ENCODE results near the gene TANC1.
A peak's percentile ranks its signal among the peaks of the same experiment; 100 is the strongest.

TANC1 gene

DNA sequence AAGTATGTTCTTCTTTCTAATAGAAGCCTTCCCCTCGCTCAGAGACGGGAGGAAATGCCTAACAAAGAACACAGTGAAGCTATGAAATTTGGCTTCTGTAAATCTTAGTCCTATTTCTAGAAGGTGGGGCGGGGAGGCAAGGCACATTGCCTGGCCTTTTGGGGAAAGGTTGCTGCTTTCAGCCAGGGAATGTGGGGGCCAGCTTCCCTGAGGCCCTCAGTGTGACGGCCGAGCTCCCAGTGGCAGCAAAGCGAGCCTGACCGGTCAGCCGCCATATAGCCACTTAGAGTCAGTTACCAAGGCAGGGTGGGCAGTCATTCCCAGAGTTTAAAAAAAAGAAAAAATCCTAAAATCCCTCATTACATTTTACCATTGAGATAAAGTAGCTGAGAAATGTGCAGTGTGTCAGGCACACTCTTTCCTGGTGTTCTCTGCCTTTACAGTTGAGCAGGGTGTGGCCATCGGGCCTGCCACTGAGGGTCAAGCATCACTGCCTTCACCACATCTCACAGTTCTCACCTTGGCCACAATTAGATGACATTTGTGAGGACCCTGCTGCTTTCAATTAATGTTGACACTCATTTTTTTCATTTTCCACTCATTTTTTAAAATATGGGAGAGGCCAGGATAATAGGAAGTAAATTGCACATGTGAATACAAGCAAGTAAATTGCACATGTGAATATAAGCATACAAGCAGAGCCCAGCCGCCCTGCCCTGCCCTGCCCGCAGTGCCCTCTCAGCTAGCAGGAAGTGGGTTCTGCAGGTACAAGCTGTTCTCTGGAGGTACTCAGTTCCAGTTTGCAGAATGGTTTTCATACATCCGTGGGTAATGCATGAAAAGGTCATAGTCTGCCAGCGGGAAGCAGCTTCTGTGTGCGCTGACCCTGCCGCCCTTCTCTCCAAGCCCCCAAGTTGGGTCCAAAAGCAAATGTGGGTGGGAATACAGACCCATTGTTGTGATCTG lies 241.2 kb downstream of the TANC1 start:
- no peaks in the 10 kb centered on the region for H3K27me3 ChIP-seq (ENCODE audit: control insufficient read depth in 3 of 3, insufficient read depth in 3 of 3, low read depth in 1 of 3, low read length in 3 of 3)
- H2BK15ac ChIP-seq (ENCODE audit: low read length), result no peak overlapping the region
- peaks cover 4 to 11% of the 10 kb centered on the region in 2 donors for H3K9me3 ChIP-seq (replicated peaks in 1 of 2; ENCODE audit: control insufficient read depth in 2 of 2, insufficient read depth in 1 of 2, low read depth in 1 of 2, low read length in 2 of 2)
- no peak overlapping the region for H3K14ac ChIP-seq (ENCODE audit: low read length)
- H3K4me1 ChIP-seq (ENCODE audit: control insufficient read depth in 2 of 2, insufficient read depth in 1 of 2, low read depth in 1 of 2, low read length in 2 of 2), result peaks cover 27 to 31% of the 10 kb centered on the region in 2 donors
- peak overlapping the region; percentile 82 for H3K23ac ChIP-seq (ENCODE audit: low read depth, low read length, poor library complexity)
- H2AK5ac ChIP-seq (ENCODE audit: low read depth, low read length), result peak overlapping the region; percentile 77
- peak overlapping the region; percentile 76 for H3K4ac ChIP-seq (ENCODE audit: low read length)
- DNase-seq (ENCODE audit: low spot score), result no peak
- H3K9ac ChIP-seq (ENCODE audit: low read depth, low read length, poor library complexity), result no peak overlapping the region
- no peak overlapping the region for H3K4me2 ChIP-seq (ENCODE audit: insufficient read depth, low read length, poor library complexity, severe bottlenecking)
- peak overlapping the region; percentile 14 for H2BK120ac ChIP-seq (ENCODE audit: low read depth, low read length)
- H3K36me3 ChIP-seq (replicated peaks in 1 of 2; ENCODE audit: control insufficient read depth in 2 of 2, insufficient read depth in 2 of 2, low read length in 2 of 2), result peaks cover 2 to 33% of the 10 kb centered on the region in 2 donors
- H4K8ac ChIP-seq (ENCODE audit: low read depth, low read length), result no peak overlapping the region
- H2BK5ac ChIP-seq (ENCODE audit: low read length), result no peak overlapping the region
- H3K4me3 ChIP-seq (ENCODE audit: low read length in 2 of 2), result no peak overlapping the region
- WGBS, 2 donors (ENCODE audit: extremely low coverage in 2 of 2, insufficient read length in 2 of 2, insufficient replicate concordance in 1 of 2), result no CpG with 5 or more reads among the region's 15 CpGs
- H3K79me1 ChIP-seq (ENCODE audit: low read depth, low read length), result no peaks in the 10 kb centered on the region
- H3K18ac ChIP-seq (ENCODE audit: low read length), result peak overlapping the region; percentile 80
- no peak overlapping the region for H2AFZ ChIP-seq (ENCODE audit: low read length)
- H2BK12ac ChIP-seq (ENCODE audit: low read length), result no peak overlapping the region
- H4K91ac ChIP-seq (ENCODE audit: low read depth, low read length, poor library complexity), result no peak overlapping the region
- H3K27ac ChIP-seq (replicated peaks; ENCODE audit: low read length), result peak overlapping the region; percentile 8

DNA sequence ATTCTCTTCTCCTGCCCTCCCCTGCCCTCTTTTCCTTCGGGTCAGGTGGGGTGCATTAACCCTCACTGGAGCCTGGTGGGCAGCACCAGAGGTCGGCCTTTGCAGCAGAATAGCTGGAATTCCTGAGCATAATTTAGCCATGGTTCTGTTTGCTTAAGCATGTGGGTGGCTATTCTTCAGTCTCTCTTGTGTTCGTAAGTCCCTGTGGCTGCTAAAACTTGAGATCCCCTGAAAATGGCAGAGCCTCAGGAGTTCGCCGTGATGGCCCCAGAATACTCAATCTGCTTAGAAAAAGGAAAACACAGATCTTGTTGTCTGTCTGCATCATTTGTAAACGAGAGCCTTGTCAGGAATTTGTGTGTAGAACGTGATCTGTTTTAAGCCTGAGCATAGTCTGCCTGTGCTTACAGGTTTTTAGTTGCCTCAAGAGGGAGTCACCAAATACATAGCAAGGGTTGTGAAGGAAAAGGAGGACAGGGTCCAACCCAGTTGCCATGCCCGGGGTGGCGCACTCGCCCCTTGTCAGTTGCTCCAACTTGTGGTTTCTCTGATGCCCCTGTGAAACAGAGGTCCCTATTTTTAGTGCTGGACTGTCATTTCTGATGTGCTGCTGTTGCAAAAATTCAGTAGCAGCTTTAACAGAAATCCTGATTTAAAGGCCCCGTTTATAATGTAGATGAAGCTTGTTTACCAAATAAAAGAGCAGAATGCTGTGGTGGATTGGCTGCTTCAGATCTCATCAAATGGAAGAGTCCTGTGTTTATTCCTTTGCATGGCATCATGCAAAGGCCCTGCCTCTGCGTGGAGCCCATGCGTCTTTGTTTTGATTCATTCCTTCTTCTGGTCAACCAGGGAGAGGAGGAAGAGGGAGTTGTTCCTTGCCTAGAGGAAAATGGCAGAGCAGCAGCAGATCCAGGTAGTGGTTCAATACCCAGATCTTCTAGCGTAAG lies 243.3 kb downstream of the TANC1 start:
- peak; percentile 81 for DNase-seq (ENCODE audit: low spot score)
- whole genome bisulfite sequencing, 2 donors (ENCODE audit: extremely low coverage in 2 of 2, insufficient read length in 2 of 2, insufficient replicate concordance in 1 of 2), result no CpG with 5 or more reads among the region's 14 CpGs
- Histone ChIP-seq H3K9ac (ENCODE audit: low read depth, low read length, poor library complexity) (no peak overlapping the region), H3K14ac (ENCODE audit: low read length) (no peak overlapping the region), H2AFZ (ENCODE audit: low read length) (peak overlapping the region; percentile 59), H3K27me3 (ENCODE audit: control insufficient read depth in 3 of 3, insufficient read depth in 3 of 3, low read depth in 1 of 3, low read length in 3 of 3) (no peaks in the 10 kb centered on the region), H3K27ac (replicated peaks; ENCODE audit: low read length) (peak overlapping the region; percentile 84), H3K4me3 (ENCODE audit: low read length in 2 of 2) (peak overlapping the region in 1 of 2 donors; percentile 4), H3K18ac (ENCODE audit: low read length) (peak overlapping the region; percentile 20), H3K36me3 (replicated peaks in 1 of 2; ENCODE audit: control insufficient read depth in 2 of 2, insufficient read depth in 2 of 2, low read length in 2 of 2) (peaks cover 2 to 32% of the 10 kb centered on the region in 2 donors), H2BK12ac (ENCODE audit: low read length) (no peak overlapping the region), H3K4me1 (ENCODE audit: control insufficient read depth in 2 of 2, insufficient read depth in 1 of 2, low read depth in 1 of 2, low read length in 2 of 2) (peaks cover 23 to 31% of the 10 kb centered on the region in 2 donors), H2AK5ac (ENCODE audit: low read depth, low read length) (no peak overlapping the region), H2BK5ac (ENCODE audit: low read length) (no peak overlapping the region), H3K9me3 (replicated peaks in 1 of 2; ENCODE audit: control insufficient read depth in 2 of 2, insufficient read depth in 1 of 2, low read depth in 1 of 2, low read length in 2 of 2) (peaks cover 2 to 5% of the 10 kb centered on the region in 2 donors), H4K91ac (ENCODE audit: low read depth, low read length, poor library complexity) (no peak overlapping the region), H3K4me2 (ENCODE audit: insufficient read depth, low read length, poor library complexity, severe bottlenecking) (peak overlapping the region; percentile 46), H3K23ac (ENCODE audit: low read depth, low read length, poor library complexity) (no peak overlapping the region), H3K4ac (ENCODE audit: low read length) (no peak overlapping the region), H4K8ac (ENCODE audit: low read depth, low read length) (no peak overlapping the region), H3K79me1 (ENCODE audit: low read depth, low read length) (no peaks in the 10 kb centered on the region), H2BK120ac (ENCODE audit: low read depth, low read length) (no peak overlapping the region), H2BK15ac (ENCODE audit: low read length) (no peak overlapping the region)

- H3K23ac ChIP-seq (ENCODE audit: low read depth, low read length, poor library complexity), result no peak overlapping the region
- H3K36me3 ChIP-seq (replicated peaks in 1 of 2; ENCODE audit: control insufficient read depth in 2 of 2, insufficient read depth in 2 of 2, low read length in 2 of 2), result peaks cover 2 to 43% of the 10 kb centered on the region in 2 donors
- H3K4me3 ChIP-seq (ENCODE audit: low read length in 2 of 2), result no peak overlapping the region
- no peak overlapping the region for H3K4ac ChIP-seq (ENCODE audit: low read length)
- no peak overlapping the region for H3K4me2 ChIP-seq (ENCODE audit: insufficient read depth, low read length, poor library complexity, severe bottlenecking)
- no peak overlapping the region for H2BK12ac ChIP-seq (ENCODE audit: low read length)
- H3K27ac ChIP-seq (replicated peaks; ENCODE audit: low read length), result no peak overlapping the region
- no peaks in the 10 kb centered on the region for H3K79me1 ChIP-seq (ENCODE audit: low read depth, low read length)
- H2BK15ac ChIP-seq (ENCODE audit: low read length), result no peak overlapping the region
- no peak overlapping the region for H2BK5ac ChIP-seq (ENCODE audit: low read length)
- H3K4me1 ChIP-seq (ENCODE audit: control insufficient read depth in 2 of 2, insufficient read depth in 1 of 2, low read depth in 1 of 2, low read length in 2 of 2), result peaks cover 24 to 31% of the 10 kb centered on the region in 2 donors
- H2BK120ac ChIP-seq (ENCODE audit: low read depth, low read length), result no peak overlapping the region
- no peak overlapping the region for H3K14ac ChIP-seq (ENCODE audit: low read length)
- H3K18ac ChIP-seq (ENCODE audit: low read length), result no peak overlapping the region
- no peak overlapping the region for H4K8ac ChIP-seq (ENCODE audit: low read depth, low read length)
- no peak overlapping the region for H3K9ac ChIP-seq (ENCODE audit: low read depth, low read length, poor library complexity)
- no peak overlapping the region for H2AK5ac ChIP-seq (ENCODE audit: low read depth, low read length)
- no peaks in the 10 kb centered on the region for H3K27me3 ChIP-seq (ENCODE audit: control insufficient read depth in 3 of 3, insufficient read depth in 3 of 3, low read depth in 1 of 3, low read length in 3 of 3)
- H3K9me3 ChIP-seq (replicated peaks in 1 of 2; ENCODE audit: control insufficient read depth in 2 of 2, insufficient read depth in 1 of 2, low read depth in 1 of 2, low read length in 2 of 2), result peaks cover 5% of the 10 kb centered on the region in 2 donors
- no CpG with 5 or more reads among the region's 5 CpGs for WGBS, 2 donors (ENCODE audit: extremely low coverage in 2 of 2, insufficient read length in 2 of 2, insufficient replicate concordance in 1 of 2)
- H2AFZ ChIP-seq (ENCODE audit: low read length), result no peak overlapping the region
- DNase-seq (ENCODE audit: low spot score), result no peak
- no peak overlapping the region for H4K91ac ChIP-seq (ENCODE audit: low read depth, low read length, poor library complexity)
Measured at GRCh38 chr2:159213296-159213695, 244.9 kb downstream of the TANC1 start.
